ENCODE data around the gene DHRS2. TPM values are rescaled to one million over a fixed set of nuclear protein-coding genes. Genes with fewer than 3 reads are reported as not detected.

DHRS2 gene
- polyA plus RNA-seq, 1 donor from 2014 or later, result 1.3 TPM

- H3K36me3 ChIP-seq (ENCODE audit: insufficient read depth, low read length), result no peaks in the 10 kb centered on the region
- H3K27me3 ChIP-seq (ENCODE audit: insufficient read depth, low read depth, low read length), result no peaks in the 10 kb centered on the region
- H3K27ac ChIP-seq (ENCODE audit: low read length), result no peak overlapping the region
- no peak overlapping the region for H3K9ac ChIP-seq (ENCODE audit: low read length)
- H3K79me2 ChIP-seq (replicated peaks; ENCODE audit: insufficient read depth, low read length), result no peaks in the 10 kb centered on the region
- no peaks in the 10 kb centered on the region for H3K9me3 ChIP-seq (ENCODE audit: low read length)
- no peak overlapping the region for H3K4me3 ChIP-seq (ENCODE audit: low read length)
- H2AFZ ChIP-seq (ENCODE audit: low read depth, low read length), result no peak overlapping the region
- no peaks in the 10 kb centered on the region for H3K9me2 ChIP-seq (ENCODE audit: insufficient read depth, low read length)
- no peak overlapping the region for H3K4me2 ChIP-seq (ENCODE audit: low read length)
- no peaks in the 10 kb centered on the region for H3F3A ChIP-seq (ENCODE audit: insufficient read depth, low read length, poor library complexity, severe bottlenecking)
- TF ChIP-seq SMC3 (conservative IDR thresholded peaks at IDR 0.05; ENCODE audit: poor library complexity) (no peak), EP300 (conservative IDR thresholded peaks at IDR 0.05; ENCODE audit: poor library complexity, severe bottlenecking) (no peak), RAD21 (conservative IDR thresholded peaks at IDR 0.05) (no peak)
- H4K20me1 ChIP-seq (ENCODE audit: insufficient read depth), result no peaks in the 10 kb centered on the region
Observed at GRCh38 chr14:23602181-23603095, 33.7 kb upstream of the DHRS2 start.

GRCh38 chr14:23603103-23603502 is 33.1 kb upstream of the DHRS2 start:
- no peaks in the 10 kb centered on the region for H3K9me2 ChIP-seq (ENCODE audit: insufficient read depth, low read length)
- H3K4me2 ChIP-seq (ENCODE audit: low read length), result no peak overlapping the region
- H3F3A ChIP-seq (ENCODE audit: insufficient read depth, low read length, poor library complexity, severe bottlenecking), result no peaks in the 10 kb centered on the region
- H3K9me3 ChIP-seq (ENCODE audit: low read length), result no peaks in the 10 kb centered on the region
- TF ChIP-seq EP300 (conservative IDR thresholded peaks at IDR 0.05; ENCODE audit: poor library complexity, severe bottlenecking), result no peak
- no peak for TF ChIP-seq CTCF (IDR thresholded peaks at IDR 0.05; ENCODE audit: poor library complexity, severe bottlenecking)
- TF ChIP-seq REST (IDR thresholded peaks at IDR 0.05; ENCODE audit: borderline replicate concordance), result no peak
- TF ChIP-seq POLR2AphosphoS5 (IDR thresholded peaks at IDR 0.05), result no peak
- no peak for TF ChIP-seq TAF1 (IDR thresholded peaks at IDR 0.05; ENCODE audit: low read depth)
- TF ChIP-seq SMC3 (conservative IDR thresholded peaks at IDR 0.05; ENCODE audit: poor library complexity), result no peak
- no peak for TF ChIP-seq MXI1 (conservative IDR thresholded peaks at IDR 0.05; ENCODE audit: poor library complexity, severe bottlenecking)
- TF ChIP-seq EZH2 (IDR thresholded peaks at IDR 0.05; ENCODE audit: borderline replicate concordance, insufficient read depth, low read length, poor library complexity, severe bottlenecking), result no peak
- no peak for TF ChIP-seq RAD21 (conservative IDR thresholded peaks at IDR 0.05)
- H3K27me3 ChIP-seq (ENCODE audit: insufficient read depth, low read depth, low read length), result no peaks in the 10 kb centered on the region
- no peak overlapping the region for H3K9ac ChIP-seq (ENCODE audit: low read length)
- no peaks in the 10 kb centered on the region for H3K36me3 ChIP-seq (ENCODE audit: insufficient read depth, low read length)
- no peak overlapping the region for H3K4me3 ChIP-seq (ENCODE audit: low read length)
- H4K20me1 ChIP-seq (ENCODE audit: insufficient read depth), result no peaks in the 10 kb centered on the region
- H3K27ac ChIP-seq (ENCODE audit: low read length), result no peak overlapping the region
- H2AFZ ChIP-seq (ENCODE audit: low read depth, low read length), result no peak overlapping the region
- no peaks in the 10 kb centered on the region for H3K79me2 ChIP-seq (replicated peaks; ENCODE audit: insufficient read depth, low read length)
